HepG2 (cell line): ENCODE measurements around the gene RIPK1. TPM values are rescaled to one million over a fixed set of nuclear protein-coding genes. Genes with fewer than 3 reads are reported as not detected.

ENCODE experiments used
- ATAC-seq: fragments of 200-7000 bp; cut with Tn5 transposase; 3 replicates; pipeline ENCODE4 v1.9.1; 2020; ENCODE audit warnings: mild to moderate bottlenecking, moderate library complexity
- BruUV-seq: library from RNA; stranded (reverse); fragments of 400-500 nt; replicated peaks from 2 replicates; lab custom pipeline; 2021; lab: Mats Ljungman, UMichigan
- CTCF ChIA-PET: fragments of 300-600 bp; formaldehyde crosslinking; extraction: SDS; loops from one replicate; lab custom pipeline; 2021; ENCODE audit warnings: low total read pairs, inconsistent platforms, low intra/inter-chr PET ratio; lab: Yijun Ruan, JAX
- POLR2A ChIA-PET: fragments of 350-600 bp; sonication (Branson Sonifier 250); formaldehyde crosslinking; loops from one replicate; lab custom pipeline; 2020; ENCODE audit warnings: antibody characterized with exemption, inconsistent platforms; lab: Yijun Ruan, JAX
- DNase-seq: peaks from one replicate; pipeline ENCODE4 v3.0.0-alpha.2; 2015; ENCODE audit warnings: low spot score
- FAIRE-seq: peaks from 3 replicates; lab custom pipeline; 2011; peaks lifted over from hg19 to GRCh38; lab: Jason Lieb, UNC
- H2AFZ ChIP-seq: one replicate; pipeline ENCODE4 v1.6.1; 2011; ENCODE audit warnings: low read length, inconsistent platforms
- H3K27ac ChIP-seq: fragments of 300-600 bp; 3 replicates; pipeline ENCODE4 v1.8.0; 2011; ENCODE audit warnings: mixed run types, mild to moderate bottlenecking, mixed read lengths, low read length, inconsistent platforms; ENCODE audit not compliant: insufficient read depth; ENCODE audit errors: extremely low read length
- H3K27me3 ChIP-seq, 2 experiments: fragments of 200-600 bp in 1 of 2; 2 replicates in 1 of 2; 3 replicates in 1 of 2; pipeline versions ENCODE4 v1.6.0 to v1.8.0; 2011; ENCODE audit warnings: low read length in 2 of 2, mild to moderate bottlenecking in 2 of 2, moderate library complexity in 2 of 2, inconsistent platforms in 1 of 2; ENCODE audit not compliant: insufficient read depth in 2 of 2, control insufficient read depth in 1 of 2
- H3K36me3 ChIP-seq, 2 experiments: fragments of 200-600 bp in 1 of 2; replicated peaks in 1 of 2; 2 replicates in 1 of 2; 3 replicates in 1 of 2; pipeline versions ENCODE4 v1.5.1 to v1.8.0; 2011; ENCODE audit warnings: low read length in 2 of 2, inconsistent platforms in 1 of 2; ENCODE audit not compliant: insufficient read depth in 2 of 2, control insufficient read depth in 1 of 2
- H3K4me1 ChIP-seq: 2 replicates; pipeline ENCODE4 v1.5.1; 2012; ENCODE audit warnings: low read length, inconsistent platforms; ENCODE audit not compliant: insufficient read depth
- H3K4me2 ChIP-seq: 2 replicates; pipeline ENCODE4 v1.6.0; 2011; ENCODE audit warnings: low read depth, low read length, inconsistent platforms
- H3K4me3 ChIP-seq, 3 experiments: fragments of 200-600 bp in 1 of 3; sonication (generic), shearing (Covaris generic) in 1 of 3; replicated peaks in 1 of 3; 2 replicates each; pipeline ENCODE4 v1.5.1; 2011 to 2016; ENCODE audit warnings: low read length in 3 of 3, inconsistent platforms in 2 of 3, low read depth in 2 of 3, mild to moderate bottlenecking in 2 of 3, control low read depth in 1 of 3, mixed read lengths in 1 of 3; ENCODE audit not compliant: insufficient read depth in 1 of 3
- H3K79me2 ChIP-seq: one replicate; pipeline ENCODE4 v1.6.1; 2011; ENCODE audit warnings: low read length, inconsistent platforms; ENCODE audit not compliant: insufficient read depth
- H3K9ac ChIP-seq: 2 replicates; pipeline ENCODE4 v1.6.0; 2011; ENCODE audit warnings: mild to moderate bottlenecking, low read depth, low read length, inconsistent platforms; ENCODE audit not compliant: insufficient read depth
- H3K9me3 ChIP-seq: 2 replicates; pipeline ENCODE4 v1.5.1; 2012; ENCODE audit warnings: mild to moderate bottlenecking, low read length
- H4K20me1 ChIP-seq: 2 replicates; pipeline ENCODE4 v1.6.0; 2011; ENCODE audit warnings: inconsistent platforms, mild to moderate bottlenecking, low read length, moderate library complexity; ENCODE audit not compliant: insufficient read depth
- AGO2 ChIP-seq: fragments of 200-400 bp; formaldehyde crosslinking; optimal IDR thresholded peaks from 2 replicates; pipeline ENCODE3; 2017; ENCODE audit warnings: mild to moderate bottlenecking, low read depth, low read length, moderate library complexity
- CHD4 ChIP-seq: fragments of 200-600 bp; sonication (generic); IDR thresholded peaks from 2 replicates; pipeline ENCODE4 v1.7.0; 2017; ENCODE audit warnings: mild to moderate bottlenecking, low read length, borderline replicate concordance
- GATAD2A ChIP-seq: IDR thresholded peaks from 2 replicates; pipeline ENCODE4 v1.6.1; 2016
- KDM5B ChIP-seq: sonication (generic); formaldehyde crosslinking; IDR thresholded peaks from 2 replicates; pipeline ENCODE4 v1.4.0; 2020; ENCODE audit warnings: missing genetic modification reagents, mild to moderate bottlenecking, borderline replicate concordance
- ZBTB38 ChIP-seq: sonication (generic); formaldehyde crosslinking; IDR thresholded peaks from 2 replicates; pipeline ENCODE4 v1.5.1; 2020; ENCODE audit warnings: mild to moderate bottlenecking, missing genetic modification reagents
- ZNF333 ChIP-seq: sonication (generic); formaldehyde crosslinking; IDR thresholded peaks from 2 replicates; pipeline ENCODE4 v1.4.0; 2020; ENCODE audit warnings: mild to moderate bottlenecking, missing genetic modification reagents, borderline replicate concordance
- ZNF451 ChIP-seq: sonication (generic); formaldehyde crosslinking; IDR thresholded peaks from 2 replicates; pipeline ENCODE4 v1.5.0; 2020; ENCODE audit warnings: mild to moderate bottlenecking, missing genetic modification reagents
- ZNF7 ChIP-seq: IDR thresholded peaks from 2 replicates; pipeline ENCODE4 v1.6.1; 2016; ENCODE audit warnings: missing biosample characterization, missing genetic modification reagents
- ZNF746 ChIP-seq: sonication (generic); formaldehyde crosslinking; IDR thresholded peaks from 2 replicates; pipeline ENCODE4 v1.8.0; 2022; ENCODE audit warnings: mild to moderate bottlenecking, missing genetic modification reagents
- WGBS: methylation state at CpG from one replicate; pipeline ENCODE4 v1.1.6; 2017; ENCODE audit warnings: low lambda C conversion rate; 5-methylcytosine and 5-hydroxymethylcytosine counted together
- in situ Hi-C: cut with HindIII; loops from 2 replicates; pipeline ENCODE4 v1.10.0; 2017; ENCODE audit warnings: low pct_unique_long_range_greater_than_20kb; ENCODE audit not compliant: extremely low pct_ligation_motif_present
- intact Hi-C: fragments of 100-400 bp; cut with micrococcal nuclease; formaldehyde crosslinking; loops from one replicate; pipeline ENCODE4 v1.10.0; 2022; ENCODE audit not compliant: unreplicated experiment
- polyA plus RNA-seq, 8 experiments: library from polyadenylated mRNA; depleted of rRNA in 3 of 8; stranded (reverse) in 7 of 8; unstranded in 1 of 8; fragments of >200 nt; fragmentation: Illumina TruSeq in 4 of 8; extraction: Trizol in 4 of 8; gene quantifications; 2 replicates each; pipeline versions ENCODE4 v1.2.1 to v1.2.3, GENCODE V29; 2011 to 2016; ENCODE audit warnings: low read depth in 4 of 8, missing spikeins in 1 of 8, mixed read lengths in 1 of 8; ENCODE audit not compliant: insufficient read depth in 1 of 8
- total RNA-seq, 5 experiments: library from RNA; depleted of rRNA; stranded (reverse); fragments of >200 nt; fragmentation: Illumina TruSeq; extraction: Trizol; gene quantifications; 2 replicates each; pipeline ENCODE4 v1.2.3, GENCODE V29; 2016; ENCODE audit warnings: low read depth in 1 of 5
- TF ChIP-seq, protein P1 (sequence below): sonication (generic); formaldehyde crosslinking; IDR thresholded peaks from 2 replicates; pipeline ENCODE4 v1.5.1; 2020; ENCODE audit warnings: mild to moderate bottlenecking, missing genetic modification reagents, moderate library complexity
- TF ChIP-seq, protein P2 (sequence below): sonication (generic); formaldehyde crosslinking; IDR thresholded peaks from 2 replicates; pipeline ENCODE4 v1.5.1; 2020; ENCODE audit warnings: mild to moderate bottlenecking, moderate library complexity, missing genetic modification reagents

RIPK1 gene
- total and polyA plus RNA-seq, 2 of the 13 experiments (the other 11 are each of a cell fraction or from before 2014, with no cell fraction given) = 9.0 to 10.3 TPM

DNA sequence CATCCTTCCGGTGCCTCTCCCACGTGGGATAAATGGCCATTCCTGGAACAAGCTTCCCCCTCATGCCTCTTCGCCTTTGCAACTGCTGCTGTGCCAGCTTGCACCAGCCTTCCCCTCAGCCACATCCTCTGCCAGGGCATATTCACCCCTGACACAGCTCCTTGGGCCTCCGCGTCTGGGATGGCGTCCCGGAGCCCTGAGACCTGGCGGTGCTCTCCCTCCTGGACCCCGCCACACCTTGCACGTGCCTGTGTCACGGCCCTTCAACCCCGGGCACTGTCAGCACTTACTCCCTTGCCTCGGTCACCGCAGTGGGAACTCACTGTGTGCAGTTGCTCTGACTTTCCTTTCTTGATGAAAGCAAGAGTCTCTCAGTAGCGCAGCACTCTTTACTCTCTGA, 63.4 kb downstream of the RIPK1 start:
- no peak overlapping the region for H3K4me2 ChIP-seq
- WGBS = 95% methylated on average over 15 of the region's 15 CpGs
- POLR2A ChIA-PET = interaction anchor here (1.2 kb wide), 1 partner anchor 26 kb away, joined by 3 read pairs; the partner anchor contains the start of gene TUBB2A
- CTCF ChIA-PET = no interaction called here
- H3K27me3 ChIP-seq = no peaks in the 10 kb centered on the region
- no peaks in the 10 kb centered on the region for H3K79me2 ChIP-seq
- H3K27ac ChIP-seq = no peak overlapping the region
- H3K4me3 ChIP-seq = no peak overlapping the region
- intact Hi-C loops (no loop called here), in situ Hi-C loops (no loop called here)
- H3K4me1 ChIP-seq = peaks cover 42% of the 10 kb centered on the region
- TF ChIP-seq AGO2 (peak; percentile 61), CHD4 (no peak)
- no TSS peak for BruUV-seq
- no peaks in the 10 kb centered on the region for H3K9me3 ChIP-seq
- FAIRE-seq (no peak), ATAC-seq (no peak), DNase-seq (no peak)
- no peaks in the 10 kb centered on the region for H4K20me1 ChIP-seq
- no peak overlapping the region for H2AFZ ChIP-seq
- H3K36me3 ChIP-seq = peaks cover 4 to 39% of the 10 kb centered on the region in 2 experiments; a peak in 4 of 5 replicates
- H3K9ac ChIP-seq = no peak overlapping the region

GRCh38 chr6:3133515-3133914, 65.2 kb downstream of the RIPK1 start:
- 78% methylated on average over 9 of the region's 9 CpGs for WGBS
- CTCF ChIA-PET = no interaction called here
- Histone ChIP-seq H3K9me3 (no peaks in the 10 kb centered on the region), H3K4me2 (no peak overlapping the region), H3K27ac (peak overlapping the region; percentile 19), H3K4me1 (peaks cover 55% of the 10 kb centered on the region), H2AFZ (no peak overlapping the region), H4K20me1 (no peaks in the 10 kb centered on the region), H3K4me3 (no peak overlapping the region), H3K9ac (no peak overlapping the region), H3K79me2 (no peaks in the 10 kb centered on the region), H3K36me3 (peaks cover 5 to 42% of the 10 kb centered on the region in 2 experiments; a peak in 4 of 5 replicates), H3K27me3 (no peaks in the 10 kb centered on the region)
- FAIRE-seq (no peak), DNase-seq (no peak), ATAC-seq (peak; percentile 20)
- in situ Hi-C loops = no loop called here
- intact Hi-C loops = no loop called here
- POLR2A ChIA-PET = interaction anchor here (1.0 kb wide), 1 partner anchor 119 kb away, joined by 4 read pairs; no protein-coding TSS in a partner anchor
- BruUV-seq = no TSS peak
- peak; percentile 72; the same call in 1 of the 2 replicates for TF ChIP-seq ZBTB38 (CRISPR knock-in tag)
- TF ChIP-seq, protein P1, sequence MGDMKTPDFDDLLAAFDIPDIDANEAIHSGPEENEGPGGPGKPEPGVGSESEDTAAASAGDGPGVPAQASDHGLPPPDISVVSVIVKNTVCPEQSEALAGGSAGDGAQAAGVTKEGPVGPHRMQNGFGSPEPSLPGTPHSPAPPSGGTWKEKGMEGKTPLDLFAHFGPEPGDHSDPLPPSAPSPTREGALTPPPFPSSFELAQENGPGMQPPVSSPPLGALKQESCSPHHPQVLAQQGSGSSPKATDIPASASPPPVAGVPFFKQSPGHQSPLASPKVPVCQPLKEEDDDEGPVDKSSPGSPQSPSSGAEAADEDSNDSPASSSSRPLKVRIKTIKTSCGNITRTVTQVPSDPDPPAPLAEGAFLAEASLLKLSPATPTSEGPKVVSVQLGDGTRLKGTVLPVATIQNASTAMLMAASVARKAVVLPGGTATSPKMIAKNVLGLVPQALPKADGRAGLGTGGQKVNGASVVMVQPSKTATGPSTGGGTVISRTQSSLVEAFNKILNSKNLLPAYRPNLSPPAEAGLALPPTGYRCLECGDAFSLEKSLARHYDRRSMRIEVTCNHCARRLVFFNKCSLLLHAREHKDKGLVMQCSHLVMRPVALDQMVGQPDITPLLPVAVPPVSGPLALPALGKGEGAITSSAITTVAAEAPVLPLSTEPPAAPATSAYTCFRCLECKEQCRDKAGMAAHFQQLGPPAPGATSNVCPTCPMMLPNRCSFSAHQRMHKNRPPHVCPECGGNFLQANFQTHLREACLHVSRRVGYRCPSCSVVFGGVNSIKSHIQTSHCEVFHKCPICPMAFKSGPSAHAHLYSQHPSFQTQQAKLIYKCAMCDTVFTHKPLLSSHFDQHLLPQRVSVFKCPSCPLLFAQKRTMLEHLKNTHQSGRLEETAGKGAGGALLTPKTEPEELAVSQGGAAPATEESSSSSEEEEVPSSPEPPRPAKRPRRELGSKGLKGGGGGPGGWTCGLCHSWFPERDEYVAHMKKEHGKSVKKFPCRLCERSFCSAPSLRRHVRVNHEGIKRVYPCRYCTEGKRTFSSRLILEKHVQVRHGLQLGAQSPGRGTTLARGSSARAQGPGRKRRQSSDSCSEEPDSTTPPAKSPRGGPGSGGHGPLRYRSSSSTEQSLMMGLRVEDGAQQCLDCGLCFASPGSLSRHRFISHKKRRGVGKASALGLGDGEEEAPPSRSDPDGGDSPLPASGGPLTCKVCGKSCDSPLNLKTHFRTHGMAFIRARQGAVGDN (CRISPR knock-in tag) = peak; percentile 53
- TF ChIP-seq, protein P2, sequence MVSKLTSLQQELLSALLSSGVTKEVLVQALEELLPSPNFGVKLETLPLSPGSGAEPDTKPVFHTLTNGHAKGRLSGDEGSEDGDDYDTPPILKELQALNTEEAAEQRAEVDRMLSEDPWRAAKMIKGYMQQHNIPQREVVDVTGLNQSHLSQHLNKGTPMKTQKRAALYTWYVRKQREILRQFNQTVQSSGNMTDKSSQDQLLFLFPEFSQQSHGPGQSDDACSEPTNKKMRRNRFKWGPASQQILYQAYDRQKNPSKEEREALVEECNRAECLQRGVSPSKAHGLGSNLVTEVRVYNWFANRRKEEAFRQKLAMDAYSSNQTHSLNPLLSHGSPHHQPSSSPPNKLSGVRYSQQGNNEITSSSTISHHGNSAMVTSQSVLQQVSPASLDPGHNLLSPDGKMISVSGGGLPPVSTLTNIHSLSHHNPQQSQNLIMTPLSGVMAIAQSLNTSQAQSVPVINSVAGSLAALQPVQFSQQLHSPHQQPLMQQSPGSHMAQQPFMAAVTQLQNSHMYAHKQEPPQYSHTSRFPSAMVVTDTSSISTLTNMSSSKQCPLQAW (CRISPR knock-in tag) = no peak
- no peak for TF ChIP-seq ZNF746 (CRISPR knock-in tag)
- TF ChIP-seq ZNF451 = no peak
- TF ChIP-seq ZNF333 (CRISPR knock-in tag) = no peak
- TF ChIP-seq GATAD2A (CRISPR knock-in tag) = peak; percentile 31; the same call in 1 of the 2 replicates
- TF ChIP-seq ZNF7 (CRISPR knock-in tag) = peak; percentile 58; the same call in 1 of the 2 replicates
- TF ChIP-seq KDM5B = peak; percentile 45; the same call in 1 of the 2 replicates
